ENCODE results near the gene MBNL2. TPM values are rescaled to one million over a fixed set of nuclear protein-coding genes. Genes with fewer than 3 reads are reported as not detected.

The MBNL2 gene
- total RNA-seq, 2 experiments from 2014 or later, result 18.0 to 18.8 TPM

GRCh38 chr13:97417698-97418097, 195.6 kb downstream of the MBNL2 start:
- Mint-ChIP-seq H3K4me1 (no peaks in the 10 kb centered on the region), H3K27ac (no peak overlapping the region), H3K27me3 (peaks cover 9% of the 10 kb centered on the region), H3K4me3 (no peak overlapping the region), H3K36me3 (ENCODE audit: low read depth) (no peaks in the 10 kb centered on the region), H3K9me3 (no peaks in the 10 kb centered on the region)
- POLR2A ChIA-PET, result no interaction called here
- DNase-seq, result no peak
- CTCF ChIA-PET, result no interaction called here

- CTCF ChIA-PET, result interaction anchor here (1.1 kb wide), 1 partner anchor 11 kb away, joined by 3 read pairs; no protein-coding TSS in a partner anchor
- POLR2A ChIA-PET, result interaction anchor here (0.7 kb wide), 1 partner anchor 11 kb away, joined by 3 read pairs; no protein-coding TSS in a partner anchor
- no peak overlapping the region for H3K27ac Mint-ChIP-seq
- DNase-seq, result no peak
- H3K36me3 Mint-ChIP-seq (ENCODE audit: low read depth), result no peaks in the 10 kb centered on the region
- no peak overlapping the region for H3K4me3 Mint-ChIP-seq
- no peaks in the 10 kb centered on the region for H3K9me3 Mint-ChIP-seq
- H3K4me1 Mint-ChIP-seq, result no peaks in the 10 kb centered on the region
- peaks cover 19% of the 10 kb centered on the region for H3K27me3 Mint-ChIP-seq
These were observed 200.3 kb downstream of the MBNL2 start for GRCh38 chr13:97422118-97423054.

GRCh38 chr13:97423300-97424045, 201.3 kb downstream of the MBNL2 start:
- H3K27me3 Mint-ChIP-seq, result peaks cover 17% of the 10 kb centered on the region
- H3K4me1 Mint-ChIP-seq, result no peaks in the 10 kb centered on the region
- ChIA-PET POLR2A (interaction anchor here (1.2 kb wide), 1 partner anchor 10 kb away, joined by 5 read pairs; the partner anchor contains the start of gene RAP2A), CTCF (interaction anchor here (1.1 kb wide), 1 partner anchor 10 kb away, joined by 3 read pairs; no protein-coding TSS in a partner anchor)
- H3K9me3 Mint-ChIP-seq, result no peaks in the 10 kb centered on the region
- H3K27ac Mint-ChIP-seq, result no peak overlapping the region
- H3K36me3 Mint-ChIP-seq (ENCODE audit: low read depth), result no peaks in the 10 kb centered on the region
- no peak overlapping the region for H3K4me3 Mint-ChIP-seq
- DNase-seq, result no peak

- Mint-ChIP-seq H3K9me3 (no peaks in the 10 kb centered on the region), H3K4me3 (no peak overlapping the region), H3K27ac (no peak overlapping the region), H3K36me3 (ENCODE audit: low read depth) (no peaks in the 10 kb centered on the region), H3K27me3 (peaks cover 21% of the 10 kb centered on the region), H3K4me1 (no peaks in the 10 kb centered on the region)
- DNase-seq, result no peak
- POLR2A ChIA-PET, result no interaction called here
- CTCF ChIA-PET, result interaction anchor here (1.0 kb wide), 1 partner anchor 10 kb away, joined by 3 read pairs; no protein-coding TSS in a partner anchor
These were observed 203.5 kb downstream of the MBNL2 start for GRCh38 chr13:97425590-97425989.

GRCh38 chr13:97426695-97427094, 204.6 kb downstream of the MBNL2 start:
- peaks cover 7% of the 10 kb centered on the region for H3K4me1 Mint-ChIP-seq
- no peak for DNase-seq
- H3K9me3 Mint-ChIP-seq, result no peaks in the 10 kb centered on the region
- H3K27me3 Mint-ChIP-seq, result peaks cover 21% of the 10 kb centered on the region
- no peaks in the 10 kb centered on the region for H3K36me3 Mint-ChIP-seq (ENCODE audit: low read depth)
- ChIA-PET CTCF (no interaction called here), POLR2A (no interaction called here)
- H3K4me3 Mint-ChIP-seq, result no peak overlapping the region
- H3K27ac Mint-ChIP-seq, result no peak overlapping the region

GRCh38 chr13:97429681-97430081, 207.5 kb downstream of the MBNL2 start:
- peaks cover 16% of the 10 kb centered on the region for H3K4me1 Mint-ChIP-seq
- peaks cover 15% of the 10 kb centered on the region for H3K27me3 Mint-ChIP-seq
- no peaks in the 10 kb centered on the region for H3K36me3 Mint-ChIP-seq (ENCODE audit: low read depth)
- ChIA-PET CTCF (no interaction called here), POLR2A (interaction anchor here (0.5 kb wide), 1 partner anchor 1382 kb away, joined by 4 read pairs; no protein-coding TSS in a partner anchor)
- no peaks in the 10 kb centered on the region for H3K9me3 Mint-ChIP-seq
- H3K27ac Mint-ChIP-seq, result no peak overlapping the region
- no peak overlapping the region for H3K4me3 Mint-ChIP-seq
- no peak for DNase-seq

GRCh38 chr13:97430296-97430695, 208.2 kb downstream of the MBNL2 start:
- Mint-ChIP-seq H3K4me3 (no peak overlapping the region), H3K27ac (no peak overlapping the region), H3K4me1 (peaks cover 16% of the 10 kb centered on the region), H3K36me3 (ENCODE audit: low read depth) (no peaks in the 10 kb centered on the region), H3K27me3 (peaks cover 11% of the 10 kb centered on the region), H3K9me3 (no peaks in the 10 kb centered on the region)
- DNase-seq, result no peak
- ChIA-PET POLR2A (interaction anchor here (5.4 kb wide), 1 partner anchor 205 kb away, joined by 93 read pairs; the partner anchor contains the start of gene MBNL2), CTCF (interaction anchor here (1.0 kb wide), 1 partner anchor 61 kb away, joined by 3 read pairs; no protein-coding TSS in a partner anchor)

- H3K9me3 Mint-ChIP-seq, result no peaks in the 10 kb centered on the region
- DNase-seq, result no peak
- no peak overlapping the region for H3K4me3 Mint-ChIP-seq
- peaks cover 23% of the 10 kb centered on the region for H3K4me1 Mint-ChIP-seq
- peaks cover 8% of the 10 kb centered on the region for H3K27me3 Mint-ChIP-seq
- no peak overlapping the region for H3K27ac Mint-ChIP-seq
- CTCF ChIA-PET, result interaction anchor here (1.0 to 2.8 kb wide), 3 partner anchors 62 to 424 kb away, joined by 3 to 22 read pairs (median 3); no protein-coding TSS in a partner anchor
- peaks cover 5% of the 10 kb centered on the region for H3K36me3 Mint-ChIP-seq (ENCODE audit: low read depth)
- POLR2A ChIA-PET, result interaction anchor here (0.7 to 5.4 kb wide), 2 partner anchors 101 to 206 kb away, joined by 3 to 93 read pairs; partner anchors contain the start of gene MBNL2
These were observed 209.1 kb downstream of the MBNL2 start for GRCh38 chr13:97431171-97431764.

- peaks cover 4% of the 10 kb centered on the region for H3K27me3 Mint-ChIP-seq
- H3K9me3 Mint-ChIP-seq, result no peaks in the 10 kb centered on the region
- H3K4me1 Mint-ChIP-seq, result peaks cover 29% of the 10 kb centered on the region
- H3K36me3 Mint-ChIP-seq (ENCODE audit: low read depth), result peaks cover 11% of the 10 kb centered on the region
- peak overlapping the region; percentile 100 for H3K27ac Mint-ChIP-seq
- DNase-seq, result no peak
- H3K4me3 Mint-ChIP-seq, result peak overlapping the region; percentile 99
- POLR2A ChIA-PET, result interaction anchor here (0.6 to 5.4 kb wide), 18 partner anchors 10 to 1756 kb away, joined by 3 to 93 read pairs (median 5); partner anchors contain the start of genes DNAJC3 and MBNL2
- CTCF ChIA-PET, result interaction anchor here (1.0 to 2.8 kb wide), 8 partner anchors 10 to 423 kb away, joined by 3 to 22 read pairs (median 4); partner anchors contain the start of gene MBNL2
These were observed 210.2 kb downstream of the MBNL2 start for GRCh38 chr13:97432232-97432916.

GRCh38 chr13:97432917-97433726, 211.0 kb downstream of the MBNL2 start:
- ChIA-PET CTCF (interaction anchor here (0.9 to 2.8 kb wide), 10 partner anchors 10 to 415 kb away, joined by 3 to 22 read pairs (median 4); partner anchors contain the start of gene MBNL2), POLR2A (interaction anchor here (0.6 to 5.4 kb wide), 29 partner anchors 9 to 1756 kb away, joined by 3 to 93 read pairs (median 4); partner anchors contain the start of genes DNAJC3 and MBNL2)
- Mint-ChIP-seq H3K4me1 (peaks cover 29% of the 10 kb centered on the region), H3K4me3 (peak overlapping the region; percentile 99), H3K9me3 (no peaks in the 10 kb centered on the region), H3K27ac (peak overlapping the region; percentile 100), H3K27me3 (peaks cover 4% of the 10 kb centered on the region), H3K36me3 (ENCODE audit: low read depth) (peaks cover 11% of the 10 kb centered on the region)
- DNase-seq, result peak; percentile 99

Measured in activated CD4-positive, alpha-beta memory T cell treated with anti-CD3 and anti-CD28 coated beads, Interleukin-2, amount 10 ng/mL, durations not matched to agents 7 days and 5 days (primary cell).